ENCODE results near the gene TCAP. TPM values are rescaled to one million over a fixed set of nuclear protein-coding genes. Genes with fewer than 3 reads are reported as not detected.
"Not testable (repeated sequence)": the region's sequence is repeated elsewhere in the genome, so short reads cannot be mapped to it uniquely, and the experiment has no call there.

TCAP gene
- total RNA-seq, 6 experiments from 2014 or later: 0.09 to 0.51 (median 0.14) TPM

- DNase-seq: no peak
- H3K9me3 Mint-ChIP-seq: no peaks in the 10 kb centered on the region
These were observed 23.8 kb downstream of the TCAP start for GRCh38 chr17:39688945-39689344.

GRCh38 chr17:39694593-39694992, 29.4 kb downstream of the TCAP start:
- Mint-ChIP-seq H3K27me3 (ENCODE audit: insufficient read depth) (peaks cover 1% of the 10 kb centered on the region; the same call in 1 of the 2 replicates), H3K4me3 (no peak overlapping the region), H3K27ac (no peak overlapping the region), H3K9me3 (no peaks in the 10 kb centered on the region), H3K4me1 (ENCODE audit: low read depth) (peaks cover 10% of the 10 kb centered on the region), H3K36me3 (ENCODE audit: low read depth) (no peaks in the 10 kb centered on the region)
- no peak for TF ChIP-seq CTCF (IDR thresholded peaks at IDR 0.05)
- DNase-seq: no peak

More at GRCh38 chr17:39688945-39689344, 23.8 kb downstream of the TCAP start:
- peak overlapping the region; percentile 88 for H3K27ac Mint-ChIP-seq
- no peaks in the 10 kb centered on the region; the same call in none of the 2 replicates for H3K27me3 Mint-ChIP-seq (ENCODE audit: insufficient read depth)
- TF ChIP-seq CTCF (IDR thresholded peaks at IDR 0.05): no peak
- H3K4me1 Mint-ChIP-seq (ENCODE audit: low read depth): peaks cover 21% of the 10 kb centered on the region
- peak overlapping the region; percentile 90 for H3K4me3 Mint-ChIP-seq
- H3K36me3 Mint-ChIP-seq (ENCODE audit: low read depth): peaks cover 16% of the 10 kb centered on the region

GRCh38 chr17:39695089-39695474, 29.9 kb downstream of the TCAP start:
- Mint-ChIP-seq H3K4me3 (no peak overlapping the region), H3K36me3 (ENCODE audit: low read depth) (no peaks in the 10 kb centered on the region), H3K27ac (no peak overlapping the region), H3K4me1 (ENCODE audit: low read depth) (peaks cover 10% of the 10 kb centered on the region), H3K9me3 (no peaks in the 10 kb centered on the region), H3K27me3 (ENCODE audit: insufficient read depth) (peaks cover 1% of the 10 kb centered on the region; the same call in 1 of the 2 replicates)
- DNase-seq: no peak
- no peak for TF ChIP-seq CTCF (IDR thresholded peaks at IDR 0.05)

- H3K36me3 Mint-ChIP-seq (ENCODE audit: low read depth): no peaks in the 10 kb centered on the region
These were observed 31.6 kb downstream of the TCAP start for GRCh38 chr17:39696731-39697130.

GRCh38 chr17:39697961-39698360, 32.8 kb downstream of the TCAP start:
- no peak overlapping the region for H3K4me3 Mint-ChIP-seq
- no peak for DNase-seq
- TF ChIP-seq CTCF (IDR thresholded peaks at IDR 0.05): no peak
- H3K27me3 Mint-ChIP-seq (ENCODE audit: insufficient read depth): peaks cover 1% of the 10 kb centered on the region; the same call in 1 of the 2 replicates
- H3K36me3 Mint-ChIP-seq (ENCODE audit: low read depth): no peaks in the 10 kb centered on the region
- H3K27ac Mint-ChIP-seq: no peak overlapping the region
- H3K9me3 Mint-ChIP-seq: no peaks in the 10 kb centered on the region
- H3K4me1 Mint-ChIP-seq (ENCODE audit: low read depth): peaks cover 31% of the 10 kb centered on the region

More at GRCh38 chr17:39696731-39697130, 31.6 kb downstream of the TCAP start:
- TF ChIP-seq CTCF (IDR thresholded peaks at IDR 0.05): no peak
- Mint-ChIP-seq H3K9me3 (no peaks in the 10 kb centered on the region), H3K27me3 (ENCODE audit: insufficient read depth) (peaks cover 1% of the 10 kb centered on the region; the same call in 1 of the 2 replicates), H3K4me3 (no peak overlapping the region), H3K27ac (no peak overlapping the region), H3K4me1 (ENCODE audit: low read depth) (peaks cover 19% of the 10 kb centered on the region)
- DNase-seq: no peak

GRCh38 chr17:39699157-39699817, 34.1 kb downstream of the TCAP start:
- Mint-ChIP-seq H3K4me1 (ENCODE audit: low read depth) (peaks cover 38% of the 10 kb centered on the region), H3K27ac (peak overlapping the region; percentile 85), H3K4me3 (peak overlapping the region; percentile 94)
- H3K36me3 Mint-ChIP-seq (ENCODE audit: low read depth); H3K27me3 Mint-ChIP-seq (ENCODE audit: insufficient read depth); H3K9me3 Mint-ChIP-seq; DNase-seq: not testable (repeated sequence)
